H1 (cell line): ENCODE data around the gene CCPG1. TPM values are rescaled to one million over a fixed set of nuclear protein-coding genes. Genes with fewer than 3 reads are reported as not detected.

ENCODE experiments used
- CTCF ChIA-PET: fragments of 300-600 bp; sonication (Branson Sonifier 250); formaldehyde crosslinking; loops from one replicate; lab custom pipeline; 2021; ENCODE audit not compliant: partially characterized antibody; lab: Charles Lee
- POLR2A ChIA-PET: fragments of 300-600 bp; sonication (Branson Sonifier 250); formaldehyde crosslinking; loops from one replicate; lab custom pipeline; 2021; ENCODE audit warnings: inconsistent platforms; ENCODE audit not compliant: partially characterized antibody; lab: Charles Lee
- DNase-seq, 2 experiments: peaks; one replicate each; pipeline versions ENCODE4 v3.0.0 to v3.0.0-alpha.2; 2010 to 2022; ENCODE audit warnings: low spot score in 2 of 2, low read depth in 1 of 2, mixed read lengths in 1 of 2
- FAIRE-seq: peaks from 2 replicates; lab custom pipeline; 2011; peaks lifted over from hg19 to GRCh38; lab: Jason Lieb, UNC
- H2AFZ ChIP-seq: 2 replicates; pipeline ENCODE4 v1.8.1; 2012; ENCODE audit warnings: low read length, inconsistent platforms
- H2AK5ac ChIP-seq: 2 replicates; pipeline ENCODE4 v1.6.1; 2013; ENCODE audit warnings: low read depth, low read length
- H2BK120ac ChIP-seq: replicated peaks from 2 replicates; pipeline ENCODE3; 2013; ENCODE audit warnings: low read depth, low read length, inconsistent platforms
- H2BK12ac ChIP-seq: 2 replicates; pipeline ENCODE4 v1.6.1; 2013; ENCODE audit warnings: low read depth, low read length
- H2BK15ac ChIP-seq: 2 replicates; pipeline ENCODE4 v1.6.1; 2013; ENCODE audit warnings: low read length
- H2BK20ac ChIP-seq: 2 replicates; pipeline ENCODE4 v1.6.1; 2013; ENCODE audit warnings: low read length
- H2BK5ac ChIP-seq: 2 replicates; pipeline ENCODE4 v1.6.1; 2013; ENCODE audit warnings: low read depth, low read length
- H3K14ac ChIP-seq: 2 replicates; pipeline ENCODE4 v1.6.1; 2013; ENCODE audit warnings: inconsistent platforms; ENCODE audit not compliant: insufficient read length
- H3K18ac ChIP-seq: 2 replicates; pipeline ENCODE4 v1.6.1; 2013; ENCODE audit warnings: low read length; ENCODE audit errors: extremely low read depth
- H3K23ac ChIP-seq: 2 replicates; pipeline ENCODE4 v1.6.1; 2013; ENCODE audit warnings: inconsistent platforms; ENCODE audit not compliant: insufficient read length
- H3K23me2 ChIP-seq: 2 replicates; pipeline ENCODE4 v1.6.1; 2013; ENCODE audit warnings: low read depth, low read length
- H3K27ac ChIP-seq: 2 replicates; pipeline ENCODE4 v1.6.1; 2011; ENCODE audit warnings: low read depth, low read length, inconsistent platforms
- H3K27me3 ChIP-seq, 4 experiments: replicated peaks in 1 of 4; 1 replicate in 1 of 4; 2 replicates in 3 of 4; pipeline versions ENCODE4 v1.6.1 to v1.8.1; 2011 to 2013; ENCODE audit warnings: low read length in 3 of 4, mild to moderate bottlenecking in 3 of 4, inconsistent platforms in 2 of 4, mixed read lengths in 2 of 4, moderate library complexity in 1 of 4; ENCODE audit not compliant: control insufficient read depth in 3 of 4, insufficient read depth in 3 of 4; ENCODE audit errors: extremely low read depth in 1 of 4
- H3K36me3 ChIP-seq, 4 experiments: 2 replicates each; pipeline versions ENCODE4 v1.6.1 to v1.8.1; 2011 to 2013; ENCODE audit warnings: mild to moderate bottlenecking in 4 of 4, low read length in 3 of 4, moderate library complexity in 2 of 4, control low read depth in 1 of 4, inconsistent platforms in 1 of 4; ENCODE audit not compliant: insufficient read depth in 4 of 4, control insufficient read depth in 2 of 4
- H3K4ac ChIP-seq: replicated peaks from 2 replicates; pipeline ENCODE3; 2013; ENCODE audit warnings: low read length, low read depth, mixed read lengths, inconsistent platforms; ENCODE audit not compliant: insufficient read length
- H3K4me1 ChIP-seq, 4 experiments: replicated peaks in 1 of 4; 1 replicate in 1 of 4; 2 replicates in 3 of 4; pipeline versions ENCODE4 v1.6.1 to v1.8.1; 2011 to 2013; ENCODE audit warnings: low read length in 3 of 4, inconsistent platforms in 2 of 4, mixed read lengths in 1 of 4; ENCODE audit not compliant: insufficient read depth in 4 of 4, control insufficient read depth in 3 of 4
- H3K4me2 ChIP-seq, 2 experiments: 2 replicates each; pipeline versions ENCODE4 v1.6.1 to v1.8.1; 2011 to 2013; ENCODE audit warnings: low read depth in 2 of 2, low read length in 2 of 2, control low read depth in 1 of 2, inconsistent platforms in 1 of 2, mild to moderate bottlenecking in 1 of 2; ENCODE audit not compliant: insufficient read depth in 1 of 2
- H3K4me3 ChIP-seq, 4 experiments: fragments of 200-600, 300-600 bp in 1 of 4; sonication (generic), shearing (Covaris generic), sonication (Bioruptor Twin) in 1 of 4; 2 replicates each; pipeline versions ENCODE4 v1.5.1 to v1.8.1; 2011 to 2016; ENCODE audit warnings: low read length in 4 of 4, low read depth in 3 of 4, control low read depth in 2 of 4, inconsistent platforms in 2 of 4, mild to moderate bottlenecking in 2 of 4, mixed read lengths in 1 of 4, moderate library complexity in 1 of 4; ENCODE audit not compliant: insufficient read depth in 2 of 4; ENCODE audit errors: extremely low read depth in 1 of 4
- H3K56ac ChIP-seq: replicated peaks from 2 replicates; pipeline ENCODE3; 2013; ENCODE audit warnings: low read depth, mild to moderate bottlenecking, mixed read lengths, low read length, inconsistent platforms; ENCODE audit not compliant: insufficient read length
- H3K79me1 ChIP-seq: 2 replicates; pipeline ENCODE4 v1.6.1; 2013; ENCODE audit warnings: low read depth, low read length, control low read depth
- H3K79me2 ChIP-seq, 2 experiments: 2 replicates each; pipeline versions ENCODE4 v1.6.1 to v1.8.1; 2012 to 2013; ENCODE audit warnings: low read length in 2 of 2, mild to moderate bottlenecking in 2 of 2, inconsistent platforms in 1 of 2; ENCODE audit not compliant: insufficient read depth in 2 of 2, control insufficient read depth in 1 of 2
- H3K9ac ChIP-seq, 4 experiments: replicated peaks in 1 of 4; 1 replicate in 1 of 4; 2 replicates in 3 of 4; pipeline versions ENCODE4 v1.6.1 to v1.8.1; 2011 to 2013; ENCODE audit warnings: low read depth in 3 of 4, low read length in 3 of 4, control low read depth in 2 of 4, mild to moderate bottlenecking in 2 of 4, moderate library complexity in 2 of 4, inconsistent platforms in 1 of 4; ENCODE audit errors: extremely low read depth in 1 of 4
- H3K9me3 ChIP-seq, 2 experiments: 2 replicates each; pipeline versions ENCODE4 v1.6.1 to v1.8.1; 2012 to 2013; ENCODE audit warnings: mild to moderate bottlenecking in 2 of 2, moderate library complexity in 2 of 2, control low read depth in 1 of 2, inconsistent platforms in 1 of 2, low read depth in 1 of 2, low read length in 1 of 2, mixed read lengths in 1 of 2; ENCODE audit not compliant: insufficient read depth in 2 of 2
- H4K20me1 ChIP-seq, 2 experiments: replicated peaks in 1 of 2; 2 replicates each; pipeline versions ENCODE3 to v1.8.1; 2011 to 2013; ENCODE audit warnings: inconsistent platforms in 2 of 2, low read length in 2 of 2, mild to moderate bottlenecking in 1 of 2; ENCODE audit not compliant: insufficient read depth in 2 of 2, control insufficient read depth in 1 of 2
- H4K5ac ChIP-seq: 2 replicates; pipeline ENCODE4 v1.6.1; 2013; ENCODE audit warnings: low read length, low read depth, mixed read lengths, inconsistent platforms; ENCODE audit not compliant: insufficient read length
- H4K8ac ChIP-seq: 2 replicates; pipeline ENCODE4 v1.8.0; 2013; ENCODE audit warnings: mild to moderate bottlenecking, moderate library complexity, low read length, inconsistent platforms; ENCODE audit not compliant: insufficient read depth; ENCODE audit errors: extremely low read depth
- H4K91ac ChIP-seq: replicated peaks from 2 replicates; pipeline ENCODE3; 2013; ENCODE audit warnings: low read length, mixed read lengths, inconsistent platforms; ENCODE audit not compliant: insufficient read length
- CREB1 ChIP-seq: IDR thresholded peaks from 2 replicates; pipeline ENCODE4 v1.6.1; 2012; ENCODE audit warnings: inconsistent platforms
- EZH2 ChIP-seq: fragments of 200-600 bp; sonication (generic); IDR thresholded peaks from 2 replicates; pipeline ENCODE4 v1.7.1; 2012; ENCODE audit warnings: low read depth, mild to moderate bottlenecking, moderate library complexity, low read length, inconsistent platforms; ENCODE audit not compliant: severe bottlenecking
- HDAC6 ChIP-seq: IDR thresholded peaks from one replicate; pipeline ENCODE4 v1.7.1; 2012; ENCODE audit warnings: low read depth, mild to moderate bottlenecking, inconsistent platforms, low read length, moderate library complexity
- JUN ChIP-seq: IDR thresholded peaks from 2 replicates; pipeline ENCODE4 v1.6.1; 2011; ENCODE audit warnings: low read depth, mild to moderate bottlenecking, improper control_type of control experiment, low read length
- PHF8 ChIP-seq: fragments of 200-600 bp; sonication (generic); conservative IDR thresholded peaks from 2 replicates; pipeline ENCODE4 v1.7.1; 2012; ENCODE audit warnings: low read depth, mild to moderate bottlenecking, inconsistent platforms, low read length, moderate library complexity
- POU5F1 ChIP-seq: IDR thresholded peaks from 2 replicates; pipeline ENCODE4 v1.6.1; 2011; ENCODE audit warnings: low read depth, mild to moderate bottlenecking, low read length, moderate library complexity
- SIN3A ChIP-seq, 2 experiments: IDR thresholded peaks in 1 of 2; conservative IDR thresholded peaks in 1 of 2; 2 replicates each; pipeline ENCODE4 v1.6.1; 2011 to 2012; ENCODE audit warnings: low read length in 2 of 2, improper control_type of control experiment in 1 of 2, low read depth in 1 of 2, mild to moderate bottlenecking in 1 of 2
- SP1 ChIP-seq: IDR thresholded peaks from 2 replicates; pipeline ENCODE4 v1.6.1; 2011; ENCODE audit warnings: low read depth, low read length
- TBP ChIP-seq: IDR thresholded peaks from 2 replicates; pipeline ENCODE4 v1.6.1; 2011; ENCODE audit warnings: low read depth, low read length, improper control_type of control experiment
- YY1 ChIP-seq: IDR thresholded peaks from 2 replicates; pipeline ENCODE4 v1.6.1; 2011; ENCODE audit warnings: low read depth, mild to moderate bottlenecking, low read length
- WGBS, 2 experiments: shearing (Covaris generic) in 1 of 2; methylation state at CpG; one replicate each; pipeline versions ENCODE4 v1.1.6 to v1.1.7; 2013 to 2015; ENCODE audit warnings: low lambda C conversion rate in 2 of 2, mixed read lengths in 2 of 2, inconsistent platforms in 1 of 2, low coverage in 1 of 2, missing lambda C conversion rate in 1 of 2; ENCODE audit not compliant: insufficient replicate concordance in 2 of 2, insufficient coverage in 1 of 2, insufficient read length in 1 of 2; ENCODE audit errors: extremely low coverage in 1 of 2, missing lambda C conversion rate in 1 of 2; 5-methylcytosine and 5-hydroxymethylcytosine counted together
- polyA plus RNA-seq, 7 experiments: library from polyadenylated mRNA; depleted of rRNA in 3 of 7; stranded (reverse) in 5 of 7; unstranded in 2 of 7; fragments of >200 nt in 5 of 7; fragments of 200-250 nt in 2 of 7; gene quantifications; 1 replicate in 5 of 7; 2 replicates in 1 of 7; 4 replicates in 1 of 7; pipeline versions ENCODE4 v1.2.1 to v1.2.3, GENCODE V29; 2011 to 2013; ENCODE audit warnings: missing spikeins in 2 of 7, mixed read lengths in 2 of 7
- total RNA-seq: library from RNA; stranded (reverse); fragmentation: NEBNext Ultra II Directional; extraction: Animal tissue kit (Norgen Biotek cat#: 25700); gene quantifications from 2 replicates; pipeline ENCODE4 v1.2.1, GENCODE V29; 2021

Gene CCPG1
- total and polyA plus RNA-seq, 2 of the 8 experiments (the other 6 are each of a cell fraction or from before 2014, with no cell fraction given): 2.3 to 13.2 TPM

DNA sequence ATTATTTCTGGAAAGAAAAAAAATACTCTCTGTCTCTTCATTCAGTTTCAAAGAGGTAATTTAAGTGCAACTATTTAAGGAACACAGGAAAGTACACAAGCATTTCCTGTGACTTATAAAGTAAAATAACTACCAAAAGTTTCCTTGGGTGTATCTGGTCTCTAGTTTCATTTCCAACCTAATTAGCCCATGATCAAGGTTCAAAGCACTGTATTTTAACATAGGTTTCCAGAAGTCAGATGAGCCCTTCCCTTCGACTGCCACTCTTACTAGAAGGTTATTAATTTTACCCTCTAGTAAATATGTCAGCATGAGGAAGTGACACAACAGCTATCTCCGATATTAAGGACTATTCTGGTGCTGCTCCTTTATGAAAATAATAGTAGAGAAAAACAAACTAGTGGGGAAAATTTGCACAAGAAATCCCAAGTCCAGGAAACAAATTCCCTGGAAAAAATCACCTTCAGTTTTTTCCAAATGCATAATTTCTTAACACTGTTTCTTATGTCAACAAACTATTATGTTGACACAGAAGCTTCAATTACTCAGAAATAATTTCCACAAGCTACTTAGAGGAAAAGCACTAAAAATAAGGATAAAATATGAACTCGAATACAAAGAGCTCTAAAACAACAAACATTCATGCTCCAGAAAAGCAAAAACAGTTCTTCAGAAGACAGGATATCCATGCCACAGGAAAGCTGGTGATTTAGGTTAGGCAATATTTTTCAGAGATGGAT lies 35.3 kb downstream of the CCPG1 start:
- POLR2A ChIA-PET: no interaction called here
- Histone ChIP-seq H2AFZ (no peak overlapping the region), H3K56ac (no peak overlapping the region), H3K79me1 (no peaks in the 10 kb centered on the region), H4K5ac (no peak overlapping the region), H3K18ac (no peak overlapping the region), H2BK5ac (no peak overlapping the region), H2AK5ac (no peak overlapping the region), H2BK120ac (no peak overlapping the region), H3K23me2 (no peaks in the 10 kb centered on the region), H3K36me3 (peaks cover 0 to 2% (median 0%) of the 10 kb centered on the region in 4 experiments; a peak in 1 of 8 replicates), H2BK20ac (no peak overlapping the region), H3K79me2 (no peaks in the 10 kb centered on the region), H3K23ac (no peak overlapping the region), H3K9me3 (no peaks in the 10 kb centered on the region), H4K91ac (no peak overlapping the region), H3K4ac (no peak overlapping the region), H3K27ac (no peak overlapping the region), H4K20me1 (no peaks in the 10 kb centered on the region), H2BK15ac (no peak overlapping the region), H4K8ac (no peak overlapping the region), H3K4me1 (no peaks in the 10 kb centered on the region), H2BK12ac (no peak overlapping the region), H3K27me3 (no peaks in the 10 kb centered on the region), H3K14ac (no peak overlapping the region), H3K4me2 (no peak overlapping the region), H3K4me3 (no peak overlapping the region), H3K9ac (no peak overlapping the region)
- no peak for DNase-seq
- CTCF ChIA-PET: no interaction called here
- TF ChIP-seq YY1: no peak
- TF ChIP-seq POU5F1: no peak
- TF ChIP-seq TBP: no peak
- no peak for TF ChIP-seq HDAC6
- no peak for TF ChIP-seq CREB1
- no peak for TF ChIP-seq SIN3A (conservative IDR thresholded peaks at IDR 0.05 in 1 of 2, IDR thresholded peaks at IDR 0.05 in 1 of 2; ENCODE audit: low read depth in 1 of 2, low read length in 2 of 2)
- no peak for TF ChIP-seq EZH2
- TF ChIP-seq PHF8: no peak
- no peak for TF ChIP-seq SP1
- no peak for TF ChIP-seq JUN
- no peak for FAIRE-seq
- 95% methylated on average over 3 of the region's 3 CpGs; no CpG with 5 or more reads in 1 of the 2 experiments for WGBS, 2 experiments
